NB4 (cell line): ENCODE data around the gene FAM181A.

ENCODE experiments used
- CTCF ChIP-seq: IDR thresholded peaks from one replicate; pipeline ENCODE4 v1.5.1; 2012; ENCODE audit warnings: low read depth, low read length
- MYC ChIP-seq: IDR thresholded peaks from 2 replicates; pipeline ENCODE4 v1.6.1; 2011; ENCODE audit warnings: low read depth, low read length
- POLR2A ChIP-seq: IDR thresholded peaks from 2 replicates; pipeline ENCODE4 v1.6.1; 2011; ENCODE audit warnings: mild to moderate bottlenecking; ENCODE audit not compliant: insufficient read length; ENCODE audit errors: extremely low read depth
- TF ChIP-seq, protein P1 (sequence below): IDR thresholded peaks from 2 replicates; pipeline ENCODE4 v1.6.1; 2011; ENCODE audit warnings: low read depth, low read length

DNA sequence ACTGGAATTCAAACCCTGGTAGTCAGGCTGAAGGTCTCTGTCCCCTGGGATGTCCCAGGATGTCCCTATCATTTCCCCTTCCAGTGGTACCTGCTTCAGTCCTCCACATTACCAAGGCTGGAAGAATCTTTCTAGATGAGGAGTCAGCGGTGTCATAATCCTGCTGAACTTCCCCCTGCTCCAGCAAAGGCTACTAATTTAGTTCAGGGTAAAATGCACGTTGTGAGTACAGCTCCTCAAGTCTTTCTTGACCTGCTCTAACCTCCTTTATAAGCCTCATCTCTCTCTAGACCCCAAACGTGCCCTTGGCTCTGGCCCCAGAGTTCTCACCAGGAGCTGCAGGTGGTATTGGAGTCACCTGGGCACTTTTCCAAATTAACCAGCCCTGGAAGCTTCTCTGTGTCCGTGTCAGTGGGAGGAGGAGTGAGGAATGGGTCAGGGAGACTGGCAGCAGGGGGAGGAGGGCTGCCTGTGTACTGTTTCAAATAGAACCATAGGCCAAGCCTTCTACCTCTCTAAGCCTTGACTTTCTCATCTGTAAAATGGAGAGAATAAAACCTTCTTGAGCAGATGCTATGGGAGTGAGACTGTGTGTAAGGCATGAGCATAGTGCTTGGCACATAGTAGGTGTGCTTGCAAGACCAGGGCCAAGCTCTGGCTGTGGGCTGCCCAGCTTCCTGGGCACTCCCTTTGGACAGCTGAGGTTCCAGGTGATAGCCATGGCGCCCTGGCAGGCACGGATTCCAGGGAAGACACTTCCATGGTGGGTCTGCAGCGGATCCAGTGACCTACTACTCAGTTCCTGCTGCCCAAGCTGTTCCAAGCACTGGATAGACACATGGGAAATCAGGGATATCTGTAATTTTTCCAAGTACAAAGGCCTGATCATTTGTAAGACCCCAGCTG lies 24.7 kb downstream of the FAM181A start:
- TF ChIP-seq POLR2A, result no peak
- no peak for TF ChIP-seq CTCF
- TF ChIP-seq, protein P1, sequence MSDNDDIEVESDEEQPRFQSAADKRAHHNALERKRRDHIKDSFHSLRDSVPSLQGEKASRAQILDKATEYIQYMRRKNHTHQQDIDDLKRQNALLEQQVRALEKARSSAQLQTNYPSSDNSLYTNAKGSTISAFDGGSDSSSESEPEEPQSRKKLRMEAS, result no peak
- no peak for TF ChIP-seq MYC
